HG03064 (cell line): ENCODE results near the gene FGFR3.

Experiments
- ATAC-seq: cut with Tn5 transposase; IDR thresholded peaks from one replicate; pipeline ENCODE4 v1.9.1; 2021; ENCODE audit warnings: low read depth; ENCODE audit not compliant: unreplicated experiment

The FGFR3 gene

GRCh38 chr4:1785592-1785991 lies 7.5 kb upstream of the FGFR3 start:
- ATAC-seq, result no peak

- ATAC-seq, result no peak
These were observed 6.3 kb upstream of the FGFR3 start for GRCh38 chr4:1786544-1787362.

GRCh38 chr4:1787411-1788077 lies 5.5 kb upstream of the FGFR3 start:
- no peak for ATAC-seq

- ATAC-seq, result no peak
These were observed 4.7 kb upstream of the FGFR3 start for GRCh38 chr4:1788254-1788973.

- ATAC-seq, result no peak
These were observed 3.5 kb upstream of the FGFR3 start for GRCh38 chr4:1789552-1789951.

- no peak for ATAC-seq
These were observed 3.1 kb upstream of the FGFR3 start for GRCh38 chr4:1790005-1790404.

GRCh38 chr4:1792158-1792831 lies 798 bp upstream of the FGFR3 start:
- ATAC-seq, result no peak

GRCh38 chr4:1793496-1793840 lies 375 bp downstream of the FGFR3 start:
- ATAC-seq, result no peak

- no peak for ATAC-seq
These were observed 1.1 kb downstream of the FGFR3 start for GRCh38 chr4:1793940-1794808.

- ATAC-seq, result no peak
These were observed 1.8 kb downstream of the FGFR3 start for GRCh38 chr4:1794809-1795298.

- ATAC-seq, result no peak
These were observed 2.5 kb downstream of the FGFR3 start for GRCh38 chr4:1795299-1796195.

GRCh38 chr4:1796486-1797204 lies 3.6 kb downstream of the FGFR3 start:
- no peak for ATAC-seq

GRCh38 chr4:1797298-1797860 lies 4.3 kb downstream of the FGFR3 start:
- ATAC-seq, result no peak

GRCh38 chr4:1797861-1798579 lies 4.9 kb downstream of the FGFR3 start:
- ATAC-seq, result no peak

GRCh38 chr4:1798580-1799386 lies 5.7 kb downstream of the FGFR3 start:
- ATAC-seq, result no peak
